MM.1S (cell line): ENCODE results near the gene TRPV4.

Experiments used
- DNase-seq: peaks from one replicate; pipeline ENCODE4 v3.0.0-alpha.2; 2015
- H2AFZ ChIP-seq: fragments of 300-600 bp; sonication (generic); 2 replicates; pipeline ENCODE4 v1.6.0; 2016; ENCODE audit warnings: antibody characterized with exemption, low read length
- H3F3A ChIP-seq: fragments of 300-600 bp; sonication (generic); 2 replicates; pipeline ENCODE4 v1.6.1; 2016; ENCODE audit warnings: mild to moderate bottlenecking, antibody characterized with exemption, low read length, moderate library complexity, mixed read lengths; ENCODE audit not compliant: insufficient read depth
- H3K27ac ChIP-seq: fragments of 300-600 bp; sonication (generic); 2 replicates; pipeline ENCODE4 v1.5.1; 2016; ENCODE audit warnings: mild to moderate bottlenecking, low read length
- H3K27me3 ChIP-seq: fragments of 300-600 bp; sonication (generic); replicated peaks from 2 replicates; pipeline ENCODE4 v1.6.0; 2016; ENCODE audit warnings: low read length; ENCODE audit not compliant: insufficient read depth
- H3K36me3 ChIP-seq: fragments of 300-600 bp; sonication (generic); replicated peaks from 2 replicates; pipeline ENCODE4 v1.6.1; 2016; ENCODE audit warnings: mild to moderate bottlenecking, low read length, mixed read lengths; ENCODE audit not compliant: insufficient read depth
- H3K4me1 ChIP-seq: fragments of 300-600 bp; sonication (generic); 2 replicates; pipeline ENCODE4 v1.6.1; 2016; ENCODE audit warnings: low read length, mixed read lengths
- H3K4me2 ChIP-seq: fragments of 300-600 bp; sonication (generic); 2 replicates; pipeline ENCODE4 v1.6.0; 2016; ENCODE audit warnings: low read depth, low read length
- H3K4me3 ChIP-seq: fragments of 300-600 bp; sonication (generic); 2 replicates; pipeline ENCODE4 v1.5.1; 2016; ENCODE audit warnings: low read length, mixed read lengths
- H3K79me2 ChIP-seq: fragments of 300-600 bp; sonication (generic); 2 replicates; pipeline ENCODE4 v1.6.1; 2016; ENCODE audit warnings: mixed run types, low read length, mixed read lengths
- H3K9ac ChIP-seq: fragments of 300-600 bp; sonication (generic); 2 replicates; pipeline ENCODE4 v1.6.1; 2016; ENCODE audit warnings: low read length, mixed read lengths
- H3K9me2 ChIP-seq: fragments of 300-600 bp; sonication (generic); replicated peaks from 2 replicates; pipeline ENCODE4 v1.6.1; 2016; ENCODE audit warnings: mild to moderate bottlenecking, low read length, mixed read lengths; ENCODE audit not compliant: insufficient read depth
- H3K9me3 ChIP-seq: fragments of 300-600 bp; sonication (generic); replicated peaks from 2 replicates; pipeline ENCODE4 v1.6.1; 2016; ENCODE audit warnings: mild to moderate bottlenecking, low read length, mixed read lengths; ENCODE audit not compliant: insufficient read depth
- H4K20me1 ChIP-seq: fragments of 300-600 bp; sonication (generic); 2 replicates; pipeline ENCODE4 v1.6.1; 2016; ENCODE audit warnings: mild to moderate bottlenecking, low read length, moderate library complexity, mixed read lengths; ENCODE audit not compliant: insufficient read depth
- EZH2 ChIP-seq: fragments of 300-600 bp; sonication (generic); optimal IDR thresholded peaks from 2 replicates; pipeline ENCODE3; 2017; ENCODE audit warnings: low read depth, mild to moderate bottlenecking, antibody characterized with exemption, low read length, mixed read lengths
- EZH2phosphoT487 ChIP-seq: fragments of 300-600 bp; sonication (generic); IDR thresholded peaks from 2 replicates; pipeline ENCODE4 v1.6.1; 2018; ENCODE audit warnings: antibody characterized with exemption, low read length
- TF ChIP-seq, protein P1 (sequence below): fragments of 300-600 bp; sonication (generic); IDR thresholded peaks from 2 replicates; pipeline ENCODE4 v1.5.1; 2016; ENCODE audit warnings: antibody characterized with exemption, low read length, mixed read lengths

The TRPV4 gene

DNA sequence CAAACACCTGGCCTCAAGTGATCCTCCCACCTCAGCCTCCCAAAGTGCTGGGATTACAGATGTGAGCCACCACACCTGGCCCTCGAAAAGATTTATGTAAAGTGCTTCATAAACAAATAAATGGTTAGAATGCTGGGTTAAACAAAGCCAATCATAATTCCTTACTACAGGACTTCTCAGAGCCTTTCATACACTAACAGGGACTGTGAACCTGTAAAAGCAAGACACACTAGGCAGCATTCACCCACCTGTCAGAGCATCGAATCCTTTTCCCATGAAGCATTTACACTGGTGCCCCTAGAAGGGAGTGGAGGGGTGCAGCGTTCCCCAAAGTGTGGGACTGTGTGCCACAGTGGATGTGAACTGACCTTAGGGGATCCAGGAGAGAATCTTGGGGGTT lies 29.5 kb downstream of the TRPV4 start:
- no peaks in the 10 kb centered on the region for H3K27me3 ChIP-seq
- no peak overlapping the region for H3K4me3 ChIP-seq
- no peak overlapping the region for H2AFZ ChIP-seq
- H3K9ac ChIP-seq = no peak overlapping the region
- no peak overlapping the region for H3K27ac ChIP-seq
- DNase-seq = no peak
- no peaks in the 10 kb centered on the region for H4K20me1 ChIP-seq
- no peaks in the 10 kb centered on the region for H3F3A ChIP-seq
- H3K79me2 ChIP-seq = no peaks in the 10 kb centered on the region
- H3K9me3 ChIP-seq = no peaks in the 10 kb centered on the region
- no peaks in the 10 kb centered on the region for H3K4me1 ChIP-seq
- no peaks in the 10 kb centered on the region for H3K36me3 ChIP-seq
- TF ChIP-seq EZH2 (no peak), EZH2phosphoT487 (no peak)
- TF ChIP-seq, protein P1, sequence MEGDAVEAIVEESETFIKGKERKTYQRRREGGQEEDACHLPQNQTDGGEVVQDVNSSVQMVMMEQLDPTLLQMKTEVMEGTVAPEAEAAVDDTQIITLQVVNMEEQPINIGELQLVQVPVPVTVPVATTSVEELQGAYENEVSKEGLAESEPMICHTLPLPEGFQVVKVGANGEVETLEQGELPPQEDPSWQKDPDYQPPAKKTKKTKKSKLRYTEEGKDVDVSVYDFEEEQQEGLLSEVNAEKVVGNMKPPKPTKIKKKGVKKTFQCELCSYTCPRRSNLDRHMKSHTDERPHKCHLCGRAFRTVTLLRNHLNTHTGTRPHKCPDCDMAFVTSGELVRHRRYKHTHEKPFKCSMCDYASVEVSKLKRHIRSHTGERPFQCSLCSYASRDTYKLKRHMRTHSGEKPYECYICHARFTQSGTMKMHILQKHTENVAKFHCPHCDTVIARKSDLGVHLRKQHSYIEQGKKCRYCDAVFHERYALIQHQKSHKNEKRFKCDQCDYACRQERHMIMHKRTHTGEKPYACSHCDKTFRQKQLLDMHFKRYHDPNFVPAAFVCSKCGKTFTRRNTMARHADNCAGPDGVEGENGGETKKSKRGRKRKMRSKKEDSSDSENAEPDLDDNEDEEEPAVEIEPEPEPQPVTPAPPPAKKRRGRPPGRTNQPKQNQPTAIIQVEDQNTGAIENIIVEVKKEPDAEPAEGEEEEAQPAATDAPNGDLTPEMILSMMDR = no peak
- H3K4me2 ChIP-seq = no peak overlapping the region
- no peaks in the 10 kb centered on the region for H3K9me2 ChIP-seq

DNA sequence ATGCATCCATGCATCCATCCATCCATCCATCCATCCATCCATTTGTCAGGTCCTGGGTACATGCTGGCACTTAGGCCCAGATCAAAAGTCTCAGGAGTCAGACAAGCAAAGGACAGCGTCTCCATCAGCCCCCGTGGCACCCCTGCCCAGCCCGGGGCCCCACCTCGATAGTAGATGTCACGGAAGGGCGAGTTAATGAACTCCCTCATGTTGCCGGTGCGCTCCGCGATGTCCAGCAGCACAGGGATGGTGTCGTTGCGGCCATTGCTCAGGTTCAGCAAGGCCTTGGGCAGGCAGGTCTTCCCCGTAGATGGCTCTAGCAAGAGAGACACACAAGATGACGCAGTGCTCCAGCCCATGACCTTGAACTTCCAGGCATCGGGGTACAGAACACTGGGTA lies 30.4 kb downstream of the TRPV4 start:
- Histone ChIP-seq H4K20me1 (no peaks in the 10 kb centered on the region), H3K9me3 (no peaks in the 10 kb centered on the region), H3K79me2 (no peaks in the 10 kb centered on the region), H2AFZ (no peak overlapping the region), H3K9ac (no peak overlapping the region), H3F3A (no peaks in the 10 kb centered on the region), H3K36me3 (no peaks in the 10 kb centered on the region), H3K4me1 (no peaks in the 10 kb centered on the region), H3K27me3 (no peaks in the 10 kb centered on the region), H3K4me2 (no peak overlapping the region), H3K9me2 (no peaks in the 10 kb centered on the region), H3K4me3 (no peak overlapping the region), H3K27ac (no peak overlapping the region)
- DNase-seq = no peak
- TF ChIP-seq EZH2phosphoT487 (no peak), EZH2 (no peak)
- TF ChIP-seq, protein P1 = no peak

DNA sequence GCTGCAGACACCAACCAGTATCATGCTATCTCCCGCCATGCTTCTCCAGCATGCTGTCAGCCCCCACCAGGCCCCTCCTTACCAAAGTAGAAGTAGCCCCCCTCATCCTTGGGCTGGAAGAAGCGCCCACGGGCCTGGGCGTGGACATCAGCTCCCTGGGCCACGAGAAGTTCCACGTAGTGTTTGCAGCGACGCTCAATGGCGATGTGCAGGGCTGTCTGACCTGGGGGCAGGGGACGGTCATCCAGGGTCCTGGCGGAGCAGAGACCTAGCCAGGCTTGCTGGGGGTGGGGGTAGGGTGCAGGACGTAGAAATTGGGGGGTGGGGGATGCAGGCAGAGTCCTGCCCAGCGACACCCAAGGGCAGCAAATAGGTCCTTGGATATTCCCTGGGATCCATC lies 32.7 kb downstream of the TRPV4 start:
- H2AFZ ChIP-seq = no peak overlapping the region
- no peaks in the 10 kb centered on the region for H3K9me3 ChIP-seq
- no peaks in the 10 kb centered on the region for H3K36me3 ChIP-seq
- no peaks in the 10 kb centered on the region for H3K4me1 ChIP-seq
- H3F3A ChIP-seq = no peaks in the 10 kb centered on the region
- no peaks in the 10 kb centered on the region for H3K27me3 ChIP-seq
- no peak overlapping the region for H3K9ac ChIP-seq
- no peaks in the 10 kb centered on the region for H4K20me1 ChIP-seq
- TF ChIP-seq EZH2phosphoT487 (no peak), EZH2 (no peak)
- TF ChIP-seq, protein P1 = no peak
- H3K27ac ChIP-seq = no peak overlapping the region
- no peaks in the 10 kb centered on the region for H3K79me2 ChIP-seq
- H3K9me2 ChIP-seq = no peaks in the 10 kb centered on the region
- no peak overlapping the region for H3K4me2 ChIP-seq
- no peak for DNase-seq
- no peak overlapping the region for H3K4me3 ChIP-seq

DNA sequence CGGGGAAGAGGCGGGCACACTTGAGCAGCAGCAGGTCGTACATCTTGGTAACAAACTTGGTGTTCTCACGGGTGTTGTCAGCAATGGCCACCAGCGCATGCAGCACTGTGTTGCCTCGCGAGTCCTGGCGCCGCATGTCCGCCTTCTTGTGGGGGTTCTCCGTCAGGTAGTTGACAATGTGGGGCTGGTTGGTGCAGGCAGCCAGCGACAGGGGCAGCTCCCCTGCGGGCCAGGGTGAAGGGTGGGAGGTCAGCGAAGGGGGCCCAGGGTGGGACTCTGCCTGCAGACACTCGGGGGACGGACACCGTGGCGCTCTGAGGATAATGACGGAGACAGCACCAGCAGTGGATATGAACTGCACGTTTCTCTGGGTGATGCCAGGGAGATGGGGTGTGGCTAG lies 34.5 kb downstream of the TRPV4 start:
- no peaks in the 10 kb centered on the region for H3K36me3 ChIP-seq
- H2AFZ ChIP-seq = no peak overlapping the region
- H3K79me2 ChIP-seq = no peaks in the 10 kb centered on the region
- no peak overlapping the region for H3K4me2 ChIP-seq
- no peak overlapping the region for H3K9ac ChIP-seq
- peaks cover 4% of the 10 kb centered on the region; the same call in 1 of the 2 replicates for H3K27me3 ChIP-seq
- H3K4me1 ChIP-seq = no peaks in the 10 kb centered on the region
- no peak for TF ChIP-seq EZH2phosphoT487
- TF ChIP-seq EZH2 = no peak
- TF ChIP-seq, protein P1 = no peak
- H3K9me2 ChIP-seq = no peaks in the 10 kb centered on the region
- no peaks in the 10 kb centered on the region for H3F3A ChIP-seq
- H4K20me1 ChIP-seq = no peaks in the 10 kb centered on the region
- H3K9me3 ChIP-seq = no peaks in the 10 kb centered on the region
- no peak for DNase-seq
- no peak overlapping the region for H3K27ac ChIP-seq
- no peak overlapping the region for H3K4me3 ChIP-seq
